ENCODE results near the gene RPEL1.
"Not testable (repeated sequence)": the region's sequence is repeated elsewhere in the genome, so short reads cannot be mapped to it uniquely, and the experiment has no call there.

Gene RPEL1

DNA sequence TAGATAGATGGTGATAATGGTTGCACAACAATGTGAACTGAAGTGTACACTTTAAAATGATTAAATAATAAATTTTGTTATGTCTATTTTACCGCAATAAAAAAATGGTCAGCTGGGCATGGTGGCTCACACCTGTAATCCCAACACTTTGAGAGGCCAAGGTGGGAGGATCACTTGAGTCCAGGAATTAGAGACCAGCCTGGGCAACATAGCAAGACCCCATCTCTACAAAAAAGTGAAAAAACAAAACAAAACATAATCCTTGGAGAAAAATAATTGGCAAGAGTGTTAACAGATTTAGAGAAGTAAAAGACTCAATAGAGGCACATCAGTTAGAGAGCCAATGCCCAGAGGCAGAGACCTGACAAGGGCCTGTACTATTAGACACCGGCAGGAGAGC is 9.9 kb upstream of the RPEL1 start:
- no peak for DNase-seq

DNA sequence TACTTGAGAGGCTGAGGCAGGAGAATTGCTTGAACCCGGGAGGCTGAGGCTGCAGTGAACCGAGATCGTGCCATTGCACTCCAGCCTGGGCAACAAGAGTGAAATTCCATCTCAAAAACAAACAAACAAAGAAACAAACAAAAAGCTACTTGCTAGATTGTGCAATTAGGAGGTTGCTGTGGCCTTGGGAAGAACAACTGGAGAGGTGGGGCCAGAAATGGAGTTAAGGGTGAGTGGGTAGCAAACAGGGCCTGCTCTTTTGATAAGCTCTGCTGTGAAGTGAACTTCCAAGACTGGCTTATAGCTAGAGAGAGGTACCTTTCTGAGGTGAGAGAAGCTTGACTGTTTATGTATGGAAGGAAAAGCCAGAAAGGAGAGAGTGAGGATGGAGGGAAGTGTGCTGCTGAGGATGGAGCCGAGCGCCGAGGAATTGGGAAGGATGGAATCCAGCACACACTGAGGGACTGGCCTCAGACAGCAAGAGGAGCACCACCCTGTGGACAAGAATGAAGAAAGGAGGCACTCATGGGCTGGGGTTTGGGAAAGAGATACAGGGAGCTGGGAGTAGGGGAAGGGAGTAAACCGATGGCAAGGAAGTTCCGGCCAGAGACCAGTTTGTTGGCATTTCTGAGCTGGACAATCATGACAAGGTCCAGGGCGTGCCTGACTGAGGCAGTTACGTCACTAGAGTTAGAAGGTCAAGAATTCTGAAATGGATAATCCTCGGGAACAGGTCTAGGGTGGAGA is 7.0 kb upstream of the RPEL1 start:
- no peak for DNase-seq

DNA sequence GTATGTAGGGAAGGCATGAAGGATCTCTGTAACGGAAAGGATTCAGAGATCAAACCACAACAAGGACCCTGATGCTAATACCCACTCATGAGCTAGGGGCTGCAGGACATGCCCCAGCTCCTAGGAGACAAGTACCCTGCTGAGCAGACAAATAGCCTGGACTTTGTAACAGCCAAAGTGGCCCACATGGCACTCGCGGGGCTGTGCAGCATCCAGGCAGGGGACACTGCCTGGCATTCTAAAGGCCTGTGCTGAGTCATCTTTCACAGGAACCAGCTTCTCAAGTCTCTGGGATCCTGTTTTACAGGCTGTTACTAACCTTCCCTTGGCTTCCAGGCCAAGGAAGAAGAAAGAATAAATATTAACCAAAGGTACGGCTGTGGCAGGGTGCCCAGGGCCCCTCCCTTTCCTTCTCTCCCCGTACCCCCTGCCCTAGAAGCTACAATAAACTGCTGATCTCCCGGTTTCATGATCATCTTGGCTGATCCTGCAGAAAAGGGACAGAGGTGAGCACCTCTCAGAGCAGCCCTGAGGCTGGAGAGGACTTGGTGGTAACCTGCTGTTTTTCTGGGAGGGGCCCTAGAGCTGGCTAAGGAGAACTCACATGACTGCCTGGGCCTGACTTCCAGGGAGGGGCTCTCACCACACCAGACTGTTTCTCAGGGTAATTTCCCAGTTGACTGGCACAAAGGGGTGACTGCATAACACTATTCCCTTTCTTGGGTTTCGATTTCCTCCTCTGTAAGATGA is 4.2 kb upstream of the RPEL1 start:
- DNase-seq = no peak

DNA sequence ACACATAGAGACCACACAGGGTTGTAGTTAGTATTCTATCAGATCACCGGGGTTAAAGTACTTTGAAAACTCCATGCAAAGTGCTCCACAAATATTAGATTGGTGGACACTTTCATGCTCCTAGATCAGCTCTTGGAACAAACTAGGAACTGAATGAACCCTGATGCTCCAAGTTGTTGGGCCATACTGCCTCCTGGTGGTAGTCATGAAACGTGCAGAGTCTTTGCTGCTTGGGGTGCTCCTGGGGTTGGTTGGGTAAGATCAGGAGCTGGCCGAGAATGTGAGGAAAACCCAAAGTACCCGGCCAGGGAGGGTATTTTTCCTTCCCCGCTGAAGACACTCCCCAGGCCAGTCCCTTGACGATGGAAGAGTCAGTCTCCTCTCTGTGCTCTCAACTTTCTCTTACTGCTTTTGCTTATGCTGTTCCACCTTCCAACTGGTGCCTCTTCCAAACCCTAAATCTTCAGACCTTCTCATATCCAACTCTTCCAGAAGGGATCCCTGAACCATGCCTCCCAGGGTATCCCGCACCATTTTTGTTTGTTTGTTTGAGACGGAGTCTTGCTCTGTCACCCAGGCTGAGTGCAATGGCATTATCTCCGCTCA is 918 bp upstream of the RPEL1 start:
- DNase-seq = peak; percentile 36

DNA sequence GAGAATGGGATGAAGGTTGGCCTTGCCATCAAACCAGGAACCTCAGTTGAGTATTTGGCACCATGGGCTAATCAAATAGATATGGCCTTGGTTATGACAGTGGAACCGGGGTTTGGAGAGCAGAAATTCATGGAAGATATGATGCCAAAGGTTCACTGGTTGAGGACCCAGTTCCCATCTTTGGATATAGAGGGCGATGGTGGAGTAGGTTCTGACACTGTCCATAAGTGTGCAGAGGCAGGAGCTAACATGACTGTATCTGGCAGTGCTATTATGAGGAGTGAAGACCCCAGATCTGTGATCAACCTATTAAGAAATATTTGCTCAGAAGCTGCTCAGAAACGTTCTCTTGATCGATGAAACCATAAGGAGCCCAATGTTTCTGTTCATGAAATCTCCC is 637 bp downstream of the RPEL1 start:
- DNase-seq = no peak

DNA sequence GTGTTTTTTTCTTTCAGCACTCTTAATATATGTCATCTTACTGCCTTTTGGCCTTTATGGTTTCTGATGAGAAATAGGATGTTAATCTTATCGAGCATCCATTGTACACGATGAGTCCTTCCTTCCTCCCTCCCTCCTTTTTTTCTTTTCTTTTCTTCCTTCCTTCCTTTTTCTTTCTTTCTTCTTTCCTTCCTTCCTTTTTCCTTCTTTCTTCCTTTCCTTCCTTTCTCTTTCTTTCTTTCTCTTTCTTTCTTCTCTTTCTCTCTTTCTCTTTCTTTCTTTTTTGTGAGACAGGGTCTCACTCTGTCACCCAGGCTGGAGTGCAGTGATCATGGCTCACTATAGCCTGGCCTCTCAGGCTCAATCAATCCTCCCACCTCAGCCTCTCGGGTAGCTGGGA is 8.4 kb downstream of the RPEL1 start:
- DNase-seq = no peak

DNA sequence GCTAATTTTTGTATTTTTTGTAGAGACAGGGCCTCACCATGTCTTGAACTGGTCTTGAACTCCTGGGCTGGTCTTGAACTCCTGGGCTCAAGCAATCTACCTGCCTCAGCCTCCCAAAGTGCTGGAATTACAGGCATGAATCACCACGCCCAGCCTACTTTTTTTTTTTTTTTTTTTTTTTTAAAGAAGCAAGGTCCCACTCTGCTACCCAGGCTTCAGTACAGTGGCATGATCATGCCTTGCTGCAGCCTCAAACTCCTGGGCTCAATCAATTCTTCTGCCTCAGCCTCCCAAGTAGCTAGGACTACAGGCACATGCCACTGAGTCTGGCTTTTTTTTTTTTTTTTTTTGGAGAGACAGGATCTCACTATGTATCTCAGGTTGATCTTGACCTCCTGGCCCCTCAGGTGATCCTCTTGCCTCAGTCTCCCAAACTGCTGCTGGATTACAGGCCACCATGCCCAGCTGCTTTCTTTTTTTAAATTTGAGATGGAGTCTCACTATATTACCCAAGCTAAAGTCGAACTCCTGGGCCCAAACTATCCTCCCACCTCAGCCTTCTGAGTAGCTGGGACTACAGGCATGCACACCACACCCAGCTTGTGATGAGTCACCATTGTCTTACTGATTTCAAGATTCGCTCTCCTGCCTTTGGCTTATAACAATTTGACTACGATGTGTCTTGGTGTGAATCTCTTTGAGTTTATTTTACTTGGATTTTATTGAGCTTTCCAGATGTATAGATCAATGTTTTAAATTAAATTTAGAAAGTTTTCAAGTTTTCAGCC is 9.0 kb downstream of the RPEL1 start:
- DNase-seq = no peak

DNA sequence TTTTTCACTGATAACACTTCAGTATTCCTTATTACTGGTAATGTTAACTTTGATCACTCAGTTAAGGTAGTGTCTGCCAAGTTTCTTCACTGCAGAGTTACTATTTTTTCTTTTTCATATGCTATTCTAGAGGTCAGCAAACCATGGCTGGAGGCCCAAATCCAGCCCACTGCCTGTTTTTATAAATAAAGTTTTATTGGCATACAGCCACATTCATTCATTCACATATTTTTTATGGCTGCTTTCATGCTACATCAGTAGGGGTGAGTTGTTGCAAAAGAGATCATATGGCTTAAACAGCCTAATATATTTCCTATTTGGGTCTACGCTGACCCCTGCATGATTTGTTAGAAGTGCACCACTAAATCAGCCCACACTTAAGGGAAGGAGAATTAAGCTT is 10.9 kb downstream of the RPEL1 start:
- DNase-seq = no peak

DNA sequence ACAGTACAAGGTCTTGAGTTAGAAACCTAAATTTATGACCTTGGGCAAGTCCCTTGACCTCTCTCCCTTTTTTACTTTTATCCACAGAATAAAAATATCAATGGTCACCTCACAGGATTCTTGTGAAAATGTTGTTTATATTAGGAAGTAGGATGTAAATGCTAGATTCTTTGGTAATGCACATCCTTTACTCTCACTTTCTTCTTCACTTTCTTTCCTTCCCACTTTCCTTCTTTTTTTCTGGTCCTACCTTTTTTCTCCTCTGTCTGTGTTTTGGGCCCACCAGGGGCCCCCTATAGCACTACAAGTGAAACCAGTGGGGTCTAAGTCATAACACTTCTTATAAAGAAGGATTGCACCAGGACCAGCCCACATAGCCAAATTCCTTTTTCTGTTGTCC is 12.1 kb downstream of the RPEL1 start:
- no peak for DNase-seq

DNA sequence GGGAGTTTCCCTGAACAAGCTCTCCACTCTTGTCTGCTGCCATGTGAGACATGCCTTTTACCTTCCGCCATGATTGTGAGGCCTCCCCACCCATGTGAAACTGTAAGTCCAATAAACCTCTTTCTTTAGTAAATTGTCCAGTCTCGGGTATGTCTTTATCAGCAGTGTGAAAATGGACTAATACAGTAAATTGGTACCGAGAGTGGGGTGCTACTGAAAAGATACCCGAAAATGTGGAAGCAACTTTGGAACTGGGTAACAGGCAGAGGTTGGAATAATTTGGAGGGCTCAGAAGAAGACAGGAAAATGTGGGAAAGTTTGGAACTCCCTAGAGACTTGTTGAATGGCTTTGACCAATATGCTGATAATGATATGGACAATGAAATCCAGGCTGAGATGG is 13.2 kb downstream of the RPEL1 start:
- not testable (repeated sequence) for DNase-seq

DNA sequence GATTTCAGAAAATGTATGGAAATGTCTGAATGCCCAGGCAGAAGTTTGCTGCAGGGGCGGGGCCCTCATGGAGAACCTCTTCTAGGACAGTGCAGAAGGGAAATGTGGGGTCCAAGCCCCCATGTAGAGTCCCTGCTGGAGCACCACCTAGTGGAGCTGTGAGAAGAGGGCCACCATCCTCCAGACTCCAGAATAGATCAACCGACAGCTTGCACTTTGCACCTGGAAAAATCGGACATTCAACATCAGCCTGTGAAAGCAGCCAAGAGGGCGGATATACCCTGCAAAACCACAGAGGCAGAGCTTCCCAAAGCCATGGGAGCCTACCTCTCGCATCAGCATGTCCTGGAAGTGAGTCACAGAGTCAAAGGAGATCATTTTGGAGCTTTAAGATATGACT is 14.3 kb downstream of the RPEL1 start:
- no peak for DNase-seq

DNA sequence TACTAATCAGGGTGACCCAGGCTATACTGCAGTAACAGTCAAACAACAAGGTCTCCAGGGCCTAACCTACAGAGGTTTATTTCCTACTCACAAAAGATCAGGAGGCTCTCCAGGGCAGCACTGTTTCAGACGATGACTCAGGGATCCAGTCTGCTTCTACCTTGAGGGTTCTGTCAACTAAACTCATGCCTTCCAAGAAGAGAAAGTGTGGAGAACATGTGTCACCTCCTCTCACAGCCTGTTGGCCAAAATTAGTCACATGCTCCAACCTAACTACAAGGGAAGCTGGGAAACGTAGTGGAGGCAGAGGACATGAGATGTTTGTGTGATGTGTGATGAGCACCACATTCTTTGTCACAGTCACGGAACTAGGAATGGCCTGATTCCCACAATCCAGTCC is 16.5 kb downstream of the RPEL1 start:
- DNase-seq = no peak

DNA sequence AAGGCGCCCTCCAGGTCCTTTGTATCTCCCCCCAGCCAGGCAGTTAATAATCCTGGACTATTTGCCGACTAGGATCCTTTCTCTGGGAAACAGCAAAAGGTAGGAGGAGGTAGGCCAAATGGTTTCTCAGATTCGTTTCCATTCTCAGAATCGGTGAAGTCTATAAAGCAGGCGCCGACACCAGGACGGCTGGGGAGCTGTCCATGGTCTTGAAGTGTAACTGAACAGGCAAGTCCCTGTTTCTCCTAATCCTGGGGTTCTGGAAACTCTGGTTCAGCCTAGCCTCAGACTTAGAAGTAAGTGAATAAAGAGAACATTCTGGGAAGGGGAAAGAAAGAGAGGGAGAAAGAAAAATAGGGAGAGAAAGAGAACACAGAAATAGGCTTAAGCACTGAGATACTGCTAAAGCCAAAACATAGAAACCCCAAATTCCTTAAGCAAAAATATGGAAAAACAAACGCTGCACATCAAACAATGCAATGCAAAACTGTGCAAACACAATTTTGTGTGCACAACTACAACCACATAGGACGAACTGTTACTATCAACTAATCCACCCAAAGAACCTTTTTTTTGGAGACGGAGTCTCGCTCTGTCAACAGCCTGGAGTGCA is 20.1 kb downstream of the RPEL1 start:
- DNase-seq = no peak

DNA sequence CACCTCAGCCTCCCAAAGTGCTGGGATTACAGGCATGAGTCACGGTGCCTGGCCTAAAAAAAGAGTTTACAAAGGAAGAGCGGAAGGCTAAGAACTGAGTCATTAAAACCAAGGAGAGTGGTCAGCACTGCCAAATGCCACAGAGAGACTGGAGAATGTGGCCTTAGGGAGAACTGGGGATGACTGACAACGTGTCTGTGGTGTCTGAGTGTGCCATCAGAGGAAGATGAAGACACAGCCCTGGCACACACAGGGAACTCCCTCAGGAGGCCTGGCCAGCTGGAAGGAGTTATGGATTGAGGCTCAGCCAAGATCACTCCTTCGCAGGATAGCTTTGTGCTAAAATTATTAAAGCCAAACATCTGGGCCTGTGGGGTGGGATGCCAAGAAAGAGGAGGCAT is 27.4 kb downstream of the RPEL1 start:
- DNase-seq = no peak

DNA sequence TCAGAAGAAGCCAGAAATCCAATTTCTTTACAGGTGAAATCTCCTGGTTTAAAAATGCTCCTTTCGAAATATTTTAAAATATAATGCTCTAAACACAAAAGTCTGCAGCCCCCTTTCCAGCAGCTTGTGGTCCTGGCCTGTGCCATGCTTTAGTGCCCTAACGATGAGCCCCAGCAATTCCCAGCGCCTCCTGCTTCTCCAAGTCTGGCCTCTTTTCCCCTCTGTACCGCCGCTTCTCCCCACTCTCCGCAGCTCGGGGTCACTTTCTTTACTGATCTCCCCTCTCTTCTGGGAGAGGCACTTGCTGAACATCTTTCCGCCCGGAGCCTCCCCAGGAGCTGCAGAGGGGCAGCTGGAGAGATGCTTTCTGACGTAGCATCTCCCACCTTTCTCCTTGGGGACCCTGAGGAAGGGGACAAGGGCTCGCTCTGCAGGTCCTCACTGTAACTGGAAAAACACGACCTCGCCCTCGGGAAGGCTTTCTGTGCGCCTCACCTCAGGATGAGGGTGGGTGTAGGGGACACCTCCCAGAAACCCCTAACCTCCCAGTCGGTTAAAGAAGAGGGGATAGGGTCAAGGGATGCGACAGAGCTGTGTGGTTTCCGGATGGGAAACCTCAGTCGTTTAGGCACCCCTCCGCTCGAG is 30.7 kb downstream of the RPEL1 start:
- DNase-seq = no peak

DNA sequence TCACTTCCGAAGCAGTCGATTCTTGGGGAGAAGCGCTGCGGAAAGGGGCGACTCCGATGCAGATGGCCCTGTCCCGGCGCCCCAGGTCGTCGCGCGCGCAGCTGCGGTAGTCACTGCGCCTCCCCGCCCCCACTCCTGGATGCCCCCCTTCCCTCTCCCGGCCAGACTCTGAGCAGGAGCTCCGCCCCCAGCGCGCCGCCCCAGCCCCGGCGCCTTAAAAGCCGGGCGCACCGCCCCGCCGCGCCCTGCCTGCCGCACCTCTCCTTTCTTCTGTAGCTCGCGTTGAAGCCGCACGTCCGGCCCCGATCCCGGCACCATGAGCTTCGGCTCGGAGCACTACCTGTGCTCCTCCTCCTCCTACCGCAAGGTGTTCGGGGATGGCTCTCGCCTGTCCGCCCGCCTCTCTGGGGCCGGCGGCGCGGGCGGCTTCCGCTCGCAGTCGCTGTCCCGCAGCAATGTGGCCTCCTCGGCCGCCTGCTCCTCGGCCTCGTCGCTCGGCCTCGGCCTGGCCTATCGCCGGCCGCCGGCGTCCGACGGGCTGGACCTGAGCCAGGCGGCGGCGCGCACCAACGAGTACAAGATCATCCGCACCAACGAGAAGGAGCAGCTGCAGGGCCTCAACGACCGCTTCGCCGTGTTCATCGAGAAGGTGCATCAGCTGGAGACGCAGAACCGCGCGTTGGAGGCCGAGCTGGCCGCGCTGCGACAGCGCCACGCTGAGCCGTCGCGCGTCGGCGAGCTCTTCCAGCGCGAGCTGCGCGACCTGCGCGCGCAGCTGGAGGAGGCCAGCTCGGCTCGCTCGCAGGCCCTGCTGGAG is 31.4 kb downstream of the RPEL1 start, which contains the start of gene INA:
INA (plus strand) TSS at position 243 of the 817 bp plus-strand sequence; CDS start at position 317, 74 bp downstream.
- no peak for DNase-seq

DNA sequence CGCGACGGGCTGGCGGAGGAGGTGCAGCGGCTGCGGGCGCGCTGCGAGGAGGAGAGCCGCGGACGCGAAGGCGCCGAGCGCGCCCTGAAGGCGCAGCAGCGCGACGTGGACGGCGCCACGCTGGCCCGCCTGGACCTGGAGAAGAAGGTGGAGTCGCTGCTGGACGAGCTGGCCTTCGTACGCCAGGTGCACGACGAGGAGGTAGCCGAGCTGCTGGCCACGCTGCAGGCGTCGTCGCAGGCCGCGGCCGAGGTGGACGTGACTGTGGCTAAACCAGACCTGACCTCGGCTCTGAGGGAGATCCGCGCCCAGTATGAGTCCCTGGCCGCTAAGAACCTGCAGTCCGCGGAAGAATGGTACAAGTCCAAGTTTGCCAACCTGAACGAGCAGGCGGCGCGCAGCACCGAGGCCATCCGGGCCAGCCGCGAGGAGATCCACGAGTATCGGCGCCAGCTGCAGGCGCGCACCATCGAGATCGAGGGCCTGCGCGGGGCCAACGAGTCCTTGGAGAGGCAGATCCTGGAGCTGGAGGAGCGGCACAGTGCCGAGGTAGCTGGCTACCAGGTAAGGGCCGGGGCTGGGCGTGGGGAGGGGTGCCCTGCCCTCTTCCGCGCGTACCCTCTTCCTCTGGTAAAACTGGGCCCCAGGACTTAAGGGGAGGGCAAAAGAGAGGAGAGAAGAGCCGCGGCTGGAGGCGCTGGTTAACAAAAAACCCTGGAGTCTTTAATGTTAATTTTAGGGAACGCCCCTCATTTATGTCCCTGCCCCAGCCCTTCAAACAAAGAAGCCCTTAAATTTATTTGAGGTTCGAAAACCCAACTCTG is 32.2 kb downstream of the RPEL1 start:
- DNase-seq = no peak

DNA sequence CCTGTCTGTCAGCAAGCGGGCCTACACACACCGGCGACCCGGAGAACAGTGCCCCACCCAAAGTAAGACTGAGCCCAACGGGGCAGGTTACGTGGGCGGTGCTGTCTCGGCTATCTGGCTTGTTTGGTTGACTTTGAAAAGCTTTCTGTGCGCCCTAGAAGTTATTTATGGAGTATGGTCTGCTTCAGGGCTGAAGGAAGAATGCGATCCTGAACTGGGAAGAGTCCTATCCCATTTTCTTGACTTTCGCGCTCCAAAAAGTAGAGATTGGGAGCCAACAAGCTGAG is 32.8 kb downstream of the RPEL1 start:
- DNase-seq = no peak

DNA sequence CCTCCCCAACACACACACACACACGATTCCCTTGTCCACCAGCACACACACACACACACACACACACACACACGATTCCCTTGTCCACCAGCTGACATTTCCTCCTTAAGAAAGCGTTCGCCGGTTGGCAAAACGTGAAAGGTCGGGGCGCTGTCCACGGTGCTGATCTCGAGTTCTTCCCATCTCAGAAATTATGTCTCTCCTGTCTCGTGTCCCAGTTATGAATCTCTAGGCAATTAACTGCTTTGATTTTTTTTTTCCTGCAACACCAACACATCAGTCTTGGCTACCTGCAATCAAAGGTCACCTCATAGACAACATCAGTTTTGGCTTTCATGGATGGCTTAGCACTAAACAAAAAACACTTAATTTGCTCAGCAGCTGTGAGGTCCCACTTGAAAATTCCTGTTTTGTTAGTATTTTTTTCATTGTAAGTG is 33.2 kb downstream of the RPEL1 start:
- DNase-seq = peak; percentile 6

DNA sequence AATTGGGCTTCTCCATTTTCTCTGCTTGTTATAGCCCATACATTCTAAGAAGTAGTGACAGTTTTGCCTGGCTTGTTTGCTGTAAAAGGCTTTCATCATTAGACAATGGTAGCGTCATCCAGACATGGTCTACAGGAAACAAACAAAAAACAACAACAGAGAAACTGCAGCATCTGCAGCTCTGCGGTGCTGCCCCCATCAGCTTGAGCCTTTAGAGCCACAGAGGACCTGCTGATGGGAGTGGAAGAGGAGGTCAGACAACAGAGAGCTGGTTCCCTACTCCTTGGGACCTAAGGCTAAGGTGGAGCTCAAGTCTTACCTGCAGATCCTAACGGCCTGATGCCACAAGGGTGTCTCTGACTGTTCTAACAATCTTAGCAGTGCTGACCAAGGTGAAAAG is 34.3 kb downstream of the RPEL1 start:
- DNase-seq = no peak

DNA sequence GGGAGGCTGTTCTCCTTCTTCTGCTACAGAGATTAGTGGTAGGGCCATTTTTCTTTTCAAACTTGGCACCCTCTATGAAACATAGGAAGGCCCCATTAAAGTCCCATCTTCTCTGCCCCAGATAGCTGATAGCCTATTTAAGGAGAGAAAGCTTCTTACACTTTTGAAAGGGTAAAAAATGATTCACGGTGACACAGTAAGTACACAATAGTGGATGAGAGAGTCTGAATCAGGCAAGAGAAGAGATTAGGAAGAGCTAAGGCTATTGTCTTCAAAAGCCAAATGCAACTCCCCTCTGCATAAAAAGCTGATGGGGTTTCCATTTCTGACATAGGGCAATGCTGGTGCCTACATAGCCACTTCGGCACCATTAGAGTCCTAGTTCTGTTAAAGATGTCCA is 34.8 kb downstream of the RPEL1 start:
- DNase-seq = no peak

Measured in activated effector memory CD4-positive, alpha-beta T cell treated with Interleukin-2 at 50 U/mL for 16 hours (primary cell).